ENCODE data around the gene ACSL1.

GRCh38 chr4:184843984-184844554 lies 18.3 kb upstream of the ACSL1 start:
- TF ChIP-seq CTCF (IDR thresholded peaks at IDR 0.05; ENCODE audit: poor library complexity) (no peak), EZH2 (IDR thresholded peaks at IDR 0.05; ENCODE audit: borderline replicate concordance) (no peak), EZH2phosphoT487 (IDR thresholded peaks at IDR 0.05; ENCODE audit: low read depth, severe bottlenecking, unreplicated experiment) (no peak)

Data from hepatocyte (in vitro differentiated cells).